H1 (cell line): Measurements from ENCODE around the gene INTS2. TPM values are rescaled to one million over a fixed set of nuclear protein-coding genes. Genes with fewer than 3 reads are reported as not detected.

ENCODE experiments used
- BRCA1 ChIP-seq: IDR thresholded peaks from 2 replicates; pipeline ENCODE4 v1.6.1; 2012; ENCODE audit warnings: low read depth, low read length, improper control_type of control experiment
- EGR1 ChIP-seq: IDR thresholded peaks from 2 replicates; pipeline ENCODE4 v1.6.1; 2011; ENCODE audit warnings: low read depth, low read length, borderline replicate concordance
- FOSL1 ChIP-seq: IDR thresholded peaks from 2 replicates; pipeline ENCODE4 v1.6.1; 2011; ENCODE audit warnings: mild to moderate bottlenecking, low read depth, low read length, moderate library complexity; ENCODE audit not compliant: insufficient read depth
- HDAC6 ChIP-seq: IDR thresholded peaks from one replicate; pipeline ENCODE4 v1.7.1; 2012; ENCODE audit warnings: low read depth, mild to moderate bottlenecking, inconsistent platforms, low read length, moderate library complexity
- JUND ChIP-seq: IDR thresholded peaks from 2 replicates; pipeline ENCODE4 v1.6.1; 2011; ENCODE audit warnings: mild to moderate bottlenecking, improper control_type of control experiment, low read length
- POLR2A ChIP-seq, 2 experiments: IDR thresholded peaks; 1 replicate in 1 of 2; 2 replicates in 1 of 2; pipeline ENCODE4 v1.6.1; 2011; ENCODE audit warnings: low read depth in 2 of 2, low read length in 2 of 2, mild to moderate bottlenecking in 2 of 2; ENCODE audit errors: control extremely low read depth in 1 of 2
- SP4 ChIP-seq: IDR thresholded peaks from 2 replicates; pipeline ENCODE4 v1.6.1; 2012; ENCODE audit warnings: low read length, inconsistent platforms
- TCF12 ChIP-seq: IDR thresholded peaks from 2 replicates; pipeline ENCODE4 v1.6.1; 2011; ENCODE audit warnings: low read depth, mild to moderate bottlenecking, low read length
- ZNF274 ChIP-seq: IDR thresholded peaks from 2 replicates; pipeline ENCODE4 v1.7.0; 2012; ENCODE audit warnings: low read length, borderline replicate concordance; ENCODE audit errors: extremely low read depth
- polyA plus RNA-seq, 7 experiments: library from polyadenylated mRNA; depleted of rRNA in 3 of 7; stranded (reverse) in 5 of 7; unstranded in 2 of 7; fragments of >200 nt in 5 of 7; fragments of 200-250 nt in 2 of 7; gene quantifications; 1 replicate in 5 of 7; 2 replicates in 1 of 7; 4 replicates in 1 of 7; pipeline versions ENCODE4 v1.2.1 to v1.2.3, GENCODE V29; 2011 to 2013; ENCODE audit warnings: missing spikeins in 2 of 7, mixed read lengths in 2 of 7
- total RNA-seq: library from RNA; stranded (reverse); fragmentation: NEBNext Ultra II Directional; extraction: Animal tissue kit (Norgen Biotek cat#: 25700); gene quantifications from 2 replicates; pipeline ENCODE4 v1.2.1, GENCODE V29; 2021
- TF ChIP-seq, protein P1 (sequence below): fragments of 300-600 bp; sonication (generic); IDR thresholded peaks from 2 replicates; pipeline ENCODE4 v1.7.1; 2012; ENCODE audit warnings: low read length, moderate library complexity, mild to moderate bottlenecking, inconsistent platforms; ENCODE audit not compliant: insufficient replicate concordance
- TF ChIP-seq, protein P2 (sequence below), 3 experiments: IDR thresholded peaks; 1 replicate in 2 of 3; 2 replicates in 1 of 3; pipeline versions ENCODE4 v1.5.1 to v1.6.1; 2011; ENCODE audit warnings: low read length in 3 of 3, mild to moderate bottlenecking in 3 of 3, inconsistent platforms in 2 of 3, low read depth in 1 of 3, moderate library complexity in 1 of 3; ENCODE audit not compliant: insufficient read depth in 1 of 3; ENCODE audit errors: control extremely low read depth in 1 of 3

The INTS2 gene
- total and polyA plus RNA-seq, 2 of the 8 experiments (the other 6 are each of a cell fraction or from before 2014, with no cell fraction given), result 9.4 to 21.8 TPM

DNA sequence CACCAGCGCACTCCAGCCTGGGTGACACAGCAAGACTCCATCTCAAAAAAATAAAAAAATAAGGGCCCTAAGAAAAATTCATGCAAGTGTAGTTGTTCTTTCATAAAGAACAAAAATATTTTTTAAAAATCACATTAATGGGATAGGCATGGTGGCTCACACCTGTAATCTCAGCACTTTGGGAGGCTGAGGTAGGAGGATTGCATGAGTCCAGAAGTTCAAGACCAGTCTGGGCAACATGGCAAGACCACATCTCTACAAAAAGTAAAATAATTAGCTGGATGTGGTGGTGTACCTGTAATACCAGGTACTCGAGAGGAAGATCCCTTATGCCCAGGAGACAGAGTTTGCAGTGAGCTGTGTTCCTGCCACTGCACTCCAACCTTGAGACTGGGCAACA, 49.3 kb downstream of the INTS2 start (continued):
- TF ChIP-seq, protein P1, sequence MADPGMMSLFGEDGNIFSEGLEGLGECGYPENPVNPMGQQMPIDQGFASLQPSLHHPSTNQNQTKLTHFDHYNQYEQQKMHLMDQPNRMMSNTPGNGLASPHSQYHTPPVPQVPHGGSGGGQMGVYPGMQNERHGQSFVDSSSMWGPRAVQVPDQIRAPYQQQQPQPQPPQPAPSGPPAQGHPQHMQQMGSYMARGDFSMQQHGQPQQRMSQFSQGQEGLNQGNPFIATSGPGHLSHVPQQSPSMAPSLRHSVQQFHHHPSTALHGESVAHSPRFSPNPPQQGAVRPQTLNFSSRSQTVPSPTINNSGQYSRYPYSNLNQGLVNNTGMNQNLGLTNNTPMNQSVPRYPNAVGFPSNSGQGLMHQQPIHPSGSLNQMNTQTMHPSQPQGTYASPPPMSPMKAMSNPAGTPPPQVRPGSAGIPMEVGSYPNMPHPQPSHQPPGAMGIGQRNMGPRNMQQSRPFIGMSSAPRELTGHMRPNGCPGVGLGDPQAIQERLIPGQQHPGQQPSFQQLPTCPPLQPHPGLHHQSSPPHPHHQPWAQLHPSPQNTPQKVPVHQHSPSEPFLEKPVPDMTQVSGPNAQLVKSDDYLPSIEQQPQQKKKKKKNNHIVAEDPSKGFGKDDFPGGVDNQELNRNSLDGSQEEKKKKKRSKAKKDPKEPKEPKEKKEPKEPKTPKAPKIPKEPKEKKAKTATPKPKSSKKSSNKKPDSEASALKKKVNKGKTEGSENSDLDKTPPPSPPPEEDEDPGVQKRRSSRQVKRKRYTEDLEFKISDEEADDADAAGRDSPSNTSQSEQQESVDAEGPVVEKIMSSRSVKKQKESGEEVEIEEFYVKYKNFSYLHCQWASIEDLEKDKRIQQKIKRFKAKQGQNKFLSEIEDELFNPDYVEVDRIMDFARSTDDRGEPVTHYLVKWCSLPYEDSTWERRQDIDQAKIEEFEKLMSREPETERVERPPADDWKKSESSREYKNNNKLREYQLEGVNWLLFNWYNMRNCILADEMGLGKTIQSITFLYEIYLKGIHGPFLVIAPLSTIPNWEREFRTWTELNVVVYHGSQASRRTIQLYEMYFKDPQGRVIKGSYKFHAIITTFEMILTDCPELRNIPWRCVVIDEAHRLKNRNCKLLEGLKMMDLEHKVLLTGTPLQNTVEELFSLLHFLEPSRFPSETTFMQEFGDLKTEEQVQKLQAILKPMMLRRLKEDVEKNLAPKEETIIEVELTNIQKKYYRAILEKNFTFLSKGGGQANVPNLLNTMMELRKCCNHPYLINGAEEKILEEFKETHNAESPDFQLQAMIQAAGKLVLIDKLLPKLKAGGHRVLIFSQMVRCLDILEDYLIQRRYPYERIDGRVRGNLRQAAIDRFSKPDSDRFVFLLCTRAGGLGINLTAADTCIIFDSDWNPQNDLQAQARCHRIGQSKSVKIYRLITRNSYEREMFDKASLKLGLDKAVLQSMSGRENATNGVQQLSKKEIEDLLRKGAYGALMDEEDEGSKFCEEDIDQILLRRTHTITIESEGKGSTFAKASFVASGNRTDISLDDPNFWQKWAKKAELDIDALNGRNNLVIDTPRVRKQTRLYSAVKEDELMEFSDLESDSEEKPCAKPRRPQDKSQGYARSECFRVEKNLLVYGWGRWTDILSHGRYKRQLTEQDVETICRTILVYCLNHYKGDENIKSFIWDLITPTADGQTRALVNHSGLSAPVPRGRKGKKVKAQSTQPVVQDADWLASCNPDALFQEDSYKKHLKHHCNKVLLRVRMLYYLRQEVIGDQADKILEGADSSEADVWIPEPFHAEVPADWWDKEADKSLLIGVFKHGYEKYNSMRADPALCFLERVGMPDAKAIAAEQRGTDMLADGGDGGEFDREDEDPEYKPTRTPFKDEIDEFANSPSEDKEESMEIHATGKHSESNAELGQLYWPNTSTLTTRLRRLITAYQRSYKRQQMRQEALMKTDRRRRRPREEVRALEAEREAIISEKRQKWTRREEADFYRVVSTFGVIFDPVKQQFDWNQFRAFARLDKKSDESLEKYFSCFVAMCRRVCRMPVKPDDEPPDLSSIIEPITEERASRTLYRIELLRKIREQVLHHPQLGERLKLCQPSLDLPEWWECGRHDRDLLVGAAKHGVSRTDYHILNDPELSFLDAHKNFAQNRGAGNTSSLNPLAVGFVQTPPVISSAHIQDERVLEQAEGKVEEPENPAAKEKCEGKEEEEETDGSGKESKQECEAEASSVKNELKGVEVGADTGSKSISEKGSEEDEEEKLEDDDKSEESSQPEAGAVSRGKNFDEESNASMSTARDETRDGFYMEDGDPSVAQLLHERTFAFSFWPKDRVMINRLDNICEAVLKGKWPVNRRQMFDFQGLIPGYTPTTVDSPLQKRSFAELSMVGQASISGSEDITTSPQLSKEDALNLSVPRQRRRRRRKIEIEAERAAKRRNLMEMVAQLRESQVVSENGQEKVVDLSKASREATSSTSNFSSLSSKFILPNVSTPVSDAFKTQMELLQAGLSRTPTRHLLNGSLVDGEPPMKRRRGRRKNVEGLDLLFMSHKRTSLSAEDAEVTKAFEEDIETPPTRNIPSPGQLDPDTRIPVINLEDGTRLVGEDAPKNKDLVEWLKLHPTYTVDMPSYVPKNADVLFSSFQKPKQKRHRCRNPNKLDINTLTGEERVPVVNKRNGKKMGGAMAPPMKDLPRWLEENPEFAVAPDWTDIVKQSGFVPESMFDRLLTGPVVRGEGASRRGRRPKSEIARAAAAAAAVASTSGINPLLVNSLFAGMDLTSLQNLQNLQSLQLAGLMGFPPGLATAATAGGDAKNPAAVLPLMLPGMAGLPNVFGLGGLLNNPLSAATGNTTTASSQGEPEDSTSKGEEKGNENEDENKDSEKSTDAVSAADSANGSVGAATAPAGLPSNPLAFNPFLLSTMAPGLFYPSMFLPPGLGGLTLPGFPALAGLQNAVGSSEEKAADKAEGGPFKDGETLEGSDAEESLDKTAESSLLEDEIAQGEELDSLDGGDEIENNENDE, result no peak
- TF ChIP-seq EGR1, result no peak
- no peak for TF ChIP-seq ZNF274
- TF ChIP-seq JUND, result no peak
- no peak for TF ChIP-seq HDAC6
- TF ChIP-seq TCF12, result no peak
- TF ChIP-seq SP4, result no peak
- TF ChIP-seq BRCA1, result no peak
- TF ChIP-seq FOSL1, result no peak
- no peak for TF ChIP-seq POLR2A (IDR thresholded peaks at IDR 0.05; ENCODE audit: control extremely low read depth in 1 of 2, low read depth in 2 of 2, low read length in 2 of 2)
- TF ChIP-seq, protein P2, sequence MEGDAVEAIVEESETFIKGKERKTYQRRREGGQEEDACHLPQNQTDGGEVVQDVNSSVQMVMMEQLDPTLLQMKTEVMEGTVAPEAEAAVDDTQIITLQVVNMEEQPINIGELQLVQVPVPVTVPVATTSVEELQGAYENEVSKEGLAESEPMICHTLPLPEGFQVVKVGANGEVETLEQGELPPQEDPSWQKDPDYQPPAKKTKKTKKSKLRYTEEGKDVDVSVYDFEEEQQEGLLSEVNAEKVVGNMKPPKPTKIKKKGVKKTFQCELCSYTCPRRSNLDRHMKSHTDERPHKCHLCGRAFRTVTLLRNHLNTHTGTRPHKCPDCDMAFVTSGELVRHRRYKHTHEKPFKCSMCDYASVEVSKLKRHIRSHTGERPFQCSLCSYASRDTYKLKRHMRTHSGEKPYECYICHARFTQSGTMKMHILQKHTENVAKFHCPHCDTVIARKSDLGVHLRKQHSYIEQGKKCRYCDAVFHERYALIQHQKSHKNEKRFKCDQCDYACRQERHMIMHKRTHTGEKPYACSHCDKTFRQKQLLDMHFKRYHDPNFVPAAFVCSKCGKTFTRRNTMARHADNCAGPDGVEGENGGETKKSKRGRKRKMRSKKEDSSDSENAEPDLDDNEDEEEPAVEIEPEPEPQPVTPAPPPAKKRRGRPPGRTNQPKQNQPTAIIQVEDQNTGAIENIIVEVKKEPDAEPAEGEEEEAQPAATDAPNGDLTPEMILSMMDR (IDR thresholded peaks at IDR 0.05; ENCODE audit: control extremely low read depth in 1 of 3, insufficient read depth in 1 of 3, low read depth in 1 of 3, low read length in 3 of 3), result no peak
